ENCODE results near the gene BCL7C.

Gene BCL7C

DNA sequence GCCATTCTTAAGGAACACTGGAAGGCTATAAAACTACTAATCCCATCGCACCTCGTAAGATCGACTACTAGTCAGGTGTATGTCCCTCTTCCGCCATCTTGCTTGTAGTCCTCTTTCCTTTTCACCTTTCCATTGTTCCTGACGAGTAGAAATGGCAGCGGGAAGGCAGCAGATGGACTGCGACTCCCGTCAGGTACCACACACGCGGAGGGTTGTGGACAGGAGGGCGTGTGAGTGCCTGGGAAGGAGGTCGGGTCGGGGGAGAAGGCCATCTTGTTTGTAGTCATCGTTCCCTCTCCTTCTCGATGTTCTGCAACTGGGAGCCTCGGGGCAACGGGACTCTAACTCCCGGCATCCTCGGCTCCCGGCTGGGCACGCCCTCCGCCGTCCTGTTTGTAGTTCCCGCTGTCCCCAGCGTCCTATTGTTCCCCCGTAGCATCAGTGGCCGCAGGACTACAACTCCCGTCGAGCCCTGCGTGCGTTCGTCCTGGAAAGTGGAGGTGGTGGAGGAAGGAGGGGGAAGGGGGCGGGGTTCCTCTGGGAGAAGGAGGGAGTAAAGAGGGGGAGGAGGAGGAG, 29.2 kb upstream of the BCL7C start:
- peak; percentile 82 to 95 for DNase-seq (ENCODE audit: low read depth in 1 of 2, low spot score in 1 of 2)

DNA sequence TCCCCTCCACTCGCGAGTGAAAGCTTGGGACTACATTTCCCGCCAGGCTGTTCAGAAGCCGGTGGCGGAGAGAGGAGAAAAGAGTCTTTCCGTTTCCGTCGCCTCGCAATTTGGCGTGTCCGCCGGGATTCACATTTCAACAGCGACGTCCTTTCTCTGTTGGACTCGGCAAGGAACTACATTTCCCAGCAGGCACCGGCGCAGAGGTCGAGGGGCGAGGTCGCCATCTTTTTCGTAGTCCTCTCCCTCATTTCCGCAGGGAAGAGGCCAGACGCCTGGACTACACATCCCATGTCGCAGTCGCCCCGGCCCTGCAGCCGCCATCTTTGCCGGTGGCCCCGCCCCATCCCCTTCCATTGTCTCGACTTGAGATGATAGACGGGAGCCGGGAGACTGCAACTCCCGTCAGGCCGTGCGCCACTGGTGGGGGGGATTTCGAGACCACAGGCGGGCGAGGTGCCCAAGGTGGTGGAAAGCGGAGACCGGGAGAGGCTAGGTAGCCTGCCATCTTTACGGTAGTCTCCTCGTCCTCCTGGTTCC, 28.6 kb upstream of the BCL7C start:
- peak; percentile 96 to 99 for DNase-seq (ENCODE audit: low read depth in 1 of 2, low spot score in 1 of 2)

DNA sequence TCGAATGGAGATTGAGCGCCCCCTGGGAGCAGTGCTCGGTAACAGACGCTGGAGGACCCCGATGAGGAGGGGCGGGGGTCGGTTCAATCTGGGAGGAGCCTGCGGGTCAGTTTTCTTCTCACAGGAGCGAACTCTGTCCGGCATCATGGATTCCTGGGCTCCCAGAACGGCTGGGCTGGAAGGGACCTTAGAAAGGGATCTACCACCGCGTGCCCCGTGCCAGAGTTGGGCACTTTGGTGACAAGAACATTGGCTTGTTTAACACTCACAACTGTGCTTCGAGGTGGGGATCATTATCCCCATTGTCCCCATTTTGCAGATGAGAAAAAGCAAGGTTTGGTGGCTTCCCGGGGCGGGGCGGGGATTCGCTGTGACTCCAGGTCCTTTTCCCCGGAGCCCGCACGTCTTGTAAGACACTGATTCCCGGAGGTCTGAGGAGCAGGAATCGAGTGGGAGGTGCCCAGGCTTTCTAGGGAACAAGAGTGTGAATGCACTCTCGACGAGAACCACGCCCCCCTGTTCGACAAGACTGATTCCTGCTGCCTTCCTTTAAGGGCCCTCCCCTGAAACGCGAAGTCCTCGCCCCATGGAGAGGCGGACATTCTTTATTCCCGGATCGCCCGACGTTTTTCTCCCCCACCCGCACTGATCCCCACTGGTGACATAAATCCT, 28.0 kb upstream of the BCL7C start:
- peak; percentile 75 to 83 for DNase-seq (ENCODE audit: low read depth in 1 of 2, low spot score in 1 of 2)

DNA sequence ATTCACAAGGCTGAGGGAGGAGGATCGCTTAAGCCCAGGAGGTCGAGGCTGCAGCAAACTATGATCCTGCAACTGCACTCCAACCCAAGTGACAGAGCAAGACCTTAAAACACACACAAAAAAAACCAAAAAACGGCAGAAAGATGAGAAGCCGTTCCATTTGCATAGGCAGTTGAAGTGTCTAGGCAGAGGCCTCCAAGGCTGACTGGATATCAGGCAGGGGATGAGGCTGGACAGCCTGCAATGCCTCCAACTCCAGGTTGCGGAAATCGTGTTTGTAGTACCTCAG, 27.5 kb upstream of the BCL7C start:
- DNase-seq (ENCODE audit: low read depth in 1 of 2, low spot score in 1 of 2): no peak

DNA sequence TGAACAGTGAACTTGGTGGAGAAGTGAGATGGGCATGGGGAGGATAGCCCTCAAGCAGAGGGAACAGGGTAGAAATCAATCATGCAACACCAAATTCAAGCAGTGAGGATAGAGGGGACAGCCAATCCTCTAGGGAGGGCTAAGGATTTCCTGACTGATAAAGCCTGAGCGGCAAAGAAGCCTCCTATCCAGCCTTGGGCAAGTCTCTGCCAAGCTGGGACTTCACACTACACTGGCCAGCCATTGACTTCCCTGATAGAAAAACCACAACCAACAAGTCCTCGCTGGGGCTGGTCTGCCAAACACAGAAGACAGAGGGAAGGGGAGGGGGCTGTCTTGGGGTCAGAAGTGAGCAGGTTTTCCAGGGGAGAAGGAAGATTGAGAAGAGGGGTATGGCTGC, 27.0 kb upstream of the BCL7C start:
- no peak for DNase-seq (ENCODE audit: low read depth in 1 of 2, low spot score in 1 of 2)

DNA sequence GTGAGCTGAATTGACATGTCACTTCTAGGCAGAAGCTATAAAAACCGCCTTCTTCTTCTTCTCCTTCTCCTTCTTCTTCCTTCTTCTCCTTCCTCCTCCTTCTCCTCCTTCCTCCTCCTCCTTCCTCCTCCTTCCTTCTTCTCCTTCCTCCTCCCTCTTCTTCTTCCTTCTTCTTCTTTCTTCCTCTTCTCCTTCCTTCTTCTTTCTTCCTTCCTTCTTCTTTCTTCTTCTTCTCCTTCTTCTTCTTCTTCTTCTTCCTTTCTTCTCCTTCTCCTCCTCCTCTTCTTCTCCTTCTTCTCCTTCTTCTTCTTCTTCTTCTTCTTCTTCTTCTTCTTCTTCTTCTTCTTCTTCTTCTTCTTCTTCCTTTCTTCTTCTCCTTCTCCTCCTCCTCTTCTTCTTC, 24.7 kb upstream of the BCL7C start:
- DNase-seq (ENCODE audit: low read depth in 1 of 2, low spot score in 1 of 2): no peak

DNA sequence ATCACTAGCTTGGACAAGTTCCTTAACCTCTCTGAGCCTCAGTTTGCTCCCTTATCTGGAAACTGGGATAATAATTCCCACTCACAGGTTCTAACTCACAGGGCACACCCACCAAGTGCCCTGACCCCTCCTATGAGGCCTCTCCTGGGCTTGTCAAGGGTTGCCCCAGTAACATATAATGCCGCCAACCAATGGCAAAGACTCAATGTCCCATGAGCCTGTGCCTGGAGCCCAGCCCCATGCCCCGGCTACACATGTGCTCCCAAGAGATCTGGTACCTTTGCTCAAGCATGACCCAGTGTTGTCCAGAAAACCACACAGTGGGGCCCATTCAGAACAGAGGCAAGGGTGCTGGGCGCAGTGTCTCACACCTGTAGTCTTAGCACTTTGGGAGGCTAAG, 21.0 kb upstream of the BCL7C start:
- DNase-seq (ENCODE audit: low read depth in 1 of 2, low spot score in 1 of 2): no peak

DNA sequence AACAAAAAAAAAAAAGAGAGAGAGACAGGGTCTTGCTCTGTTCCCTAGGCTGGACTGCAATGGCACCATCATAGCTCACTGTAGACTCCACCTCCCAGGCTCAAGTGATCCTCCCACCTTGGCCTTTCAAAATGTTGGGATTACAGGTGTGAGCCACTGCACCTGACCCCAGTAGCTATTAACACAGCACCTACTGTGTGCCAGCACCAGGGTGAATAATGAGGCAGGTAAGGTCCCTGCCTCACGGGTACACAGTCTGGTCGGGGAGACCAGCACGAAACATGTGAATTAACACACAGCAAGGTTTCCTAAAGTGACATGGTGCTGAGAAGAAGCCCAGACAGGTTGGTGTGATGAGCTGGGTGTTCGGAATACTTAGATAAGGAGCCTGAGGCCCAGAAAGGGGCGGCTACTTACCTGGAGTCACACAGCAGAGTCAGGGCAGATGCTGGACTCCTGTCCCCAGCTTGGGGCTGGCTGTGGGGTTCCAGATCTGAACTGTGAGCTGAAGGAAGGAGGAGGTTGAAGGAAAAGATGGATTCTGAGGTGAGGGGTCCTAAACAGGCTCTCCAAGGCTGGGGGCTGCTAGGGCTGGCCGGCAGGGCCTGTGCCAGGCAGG, 19.0 kb upstream of the BCL7C start:
- DNase-seq (ENCODE audit: low read depth in 1 of 2, low spot score in 1 of 2): no peak

DNA sequence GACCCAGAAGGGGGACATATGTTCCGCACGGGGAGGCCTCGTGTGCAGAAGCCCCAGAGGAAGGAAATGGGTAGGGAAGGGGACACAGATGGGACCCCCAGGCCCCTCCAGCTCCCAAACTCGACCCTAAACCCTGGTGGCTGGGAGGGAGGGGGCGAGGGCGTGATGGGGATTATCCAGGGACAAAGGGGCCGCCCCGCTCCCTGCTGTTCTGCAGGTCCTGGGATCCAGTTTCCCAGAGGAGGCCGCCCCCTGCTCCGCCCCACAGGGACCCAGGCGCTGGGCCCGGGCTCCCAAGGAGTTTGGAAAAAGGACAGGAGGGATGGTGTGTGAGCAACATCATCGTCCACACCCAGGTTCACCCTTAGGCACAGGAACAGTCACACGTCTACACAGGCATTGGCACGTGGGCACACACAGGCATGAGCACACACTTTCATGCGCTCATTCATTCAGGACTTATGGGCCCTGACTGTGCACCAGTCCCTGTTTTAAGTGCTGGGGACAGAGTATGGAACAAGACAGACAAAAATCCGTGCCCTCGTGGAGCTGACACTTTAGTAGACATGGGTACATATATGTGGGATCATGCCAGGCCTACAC, 16.7 kb upstream of the BCL7C start:
- no peak for DNase-seq (ENCODE audit: low read depth in 1 of 2, low spot score in 1 of 2)

DNA sequence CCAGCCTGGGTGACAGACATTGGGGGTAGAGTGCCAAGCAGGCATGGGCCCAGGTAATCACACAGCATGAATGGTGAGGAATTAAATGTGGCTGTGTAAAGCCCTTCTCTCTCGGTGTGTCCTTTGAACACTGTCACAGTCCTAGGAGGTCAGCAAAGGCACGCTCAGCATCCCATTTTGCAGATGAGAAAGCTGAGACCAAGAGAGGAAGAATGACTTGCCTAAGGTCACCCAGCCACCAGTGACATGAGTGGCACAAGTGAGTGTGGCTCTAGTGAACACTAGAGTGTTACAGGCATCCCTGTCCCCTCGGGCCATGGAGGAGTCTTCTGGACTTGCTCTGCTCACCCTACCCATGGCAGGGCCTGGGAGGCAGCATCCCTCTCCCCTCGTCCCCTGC, 13.2 kb upstream of the BCL7C start:
- no peak for DNase-seq (ENCODE audit: low read depth in 1 of 2, low spot score in 1 of 2)

DNA sequence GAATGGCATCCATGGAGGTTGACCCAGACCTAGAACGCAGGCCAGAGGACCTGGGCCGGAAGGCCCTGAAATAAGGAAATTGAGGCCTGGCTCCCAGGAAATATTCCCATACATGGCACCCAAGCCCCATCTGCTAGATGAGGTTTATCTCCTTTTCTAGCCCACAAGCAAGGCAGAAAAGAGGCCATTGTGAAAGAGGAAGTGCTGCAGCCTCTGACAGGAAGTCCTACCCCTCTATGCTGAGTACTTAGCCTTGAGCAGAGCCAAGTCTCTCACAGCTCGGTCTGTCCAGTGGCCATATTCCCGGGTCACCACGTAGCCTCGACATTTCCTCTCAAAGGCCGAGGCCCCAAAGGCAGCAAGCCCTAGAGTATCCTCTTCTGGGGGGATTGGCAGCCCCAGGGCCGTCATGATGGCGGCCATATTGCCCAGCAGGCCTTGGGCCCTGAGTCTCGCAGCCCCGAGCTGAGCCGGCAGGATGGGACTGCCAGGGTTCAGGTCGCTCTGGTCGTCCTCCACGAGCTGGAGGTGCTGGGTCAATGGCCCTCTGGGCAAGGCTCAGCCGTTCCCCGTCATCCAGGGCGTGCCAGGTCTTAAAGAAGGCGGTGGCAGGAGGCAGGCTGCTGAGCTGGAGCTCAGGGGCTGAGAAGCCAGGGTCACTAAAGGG, 10.4 kb upstream of the BCL7C start:
- no peak for DNase-seq (ENCODE audit: low read depth in 1 of 2, low spot score in 1 of 2)

DNA sequence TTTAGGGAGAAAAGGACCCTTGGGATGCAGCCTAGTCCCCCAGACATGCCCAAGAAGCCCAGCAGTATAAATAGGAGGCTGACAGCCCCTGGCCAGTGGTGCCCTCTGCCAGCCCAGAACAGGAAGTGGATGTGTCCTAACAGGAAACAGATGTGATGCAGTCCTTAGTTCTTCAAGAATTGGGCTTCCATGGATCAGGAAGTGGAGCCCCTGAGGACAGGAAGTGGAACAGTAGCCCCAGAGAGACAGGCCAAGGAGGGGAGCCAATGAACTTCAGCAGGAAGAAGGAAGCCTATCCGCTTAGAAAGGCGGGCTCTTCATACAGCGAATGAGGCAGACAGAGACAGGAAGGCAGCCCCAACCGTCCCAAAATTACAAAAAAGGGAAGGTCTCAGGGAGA, 9.7 kb upstream of the BCL7C start:
- no peak for DNase-seq (ENCODE audit: low read depth in 1 of 2, low spot score in 1 of 2)

DNA sequence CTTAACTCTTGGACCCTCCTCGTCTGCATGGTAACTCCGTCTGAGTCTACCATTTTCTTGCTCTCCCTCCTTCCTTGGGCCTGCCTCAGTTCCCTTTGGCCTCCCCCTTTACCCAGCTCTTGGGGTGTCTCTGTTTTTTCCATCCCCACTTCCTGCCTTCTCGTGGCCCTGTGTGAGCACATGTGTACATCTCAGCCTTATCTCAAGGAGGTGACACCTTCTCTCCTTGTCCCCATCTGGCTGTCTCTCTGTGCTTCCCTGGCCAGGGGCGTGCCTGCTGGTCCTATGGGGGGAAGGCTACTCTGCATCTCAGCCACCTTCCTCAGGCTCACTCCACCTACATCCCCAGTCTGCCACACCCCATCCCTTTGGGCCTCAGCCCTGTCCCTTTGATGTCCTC, 9.1 kb upstream of the BCL7C start:
- no peak for DNase-seq (ENCODE audit: low read depth in 1 of 2, low spot score in 1 of 2)

DNA sequence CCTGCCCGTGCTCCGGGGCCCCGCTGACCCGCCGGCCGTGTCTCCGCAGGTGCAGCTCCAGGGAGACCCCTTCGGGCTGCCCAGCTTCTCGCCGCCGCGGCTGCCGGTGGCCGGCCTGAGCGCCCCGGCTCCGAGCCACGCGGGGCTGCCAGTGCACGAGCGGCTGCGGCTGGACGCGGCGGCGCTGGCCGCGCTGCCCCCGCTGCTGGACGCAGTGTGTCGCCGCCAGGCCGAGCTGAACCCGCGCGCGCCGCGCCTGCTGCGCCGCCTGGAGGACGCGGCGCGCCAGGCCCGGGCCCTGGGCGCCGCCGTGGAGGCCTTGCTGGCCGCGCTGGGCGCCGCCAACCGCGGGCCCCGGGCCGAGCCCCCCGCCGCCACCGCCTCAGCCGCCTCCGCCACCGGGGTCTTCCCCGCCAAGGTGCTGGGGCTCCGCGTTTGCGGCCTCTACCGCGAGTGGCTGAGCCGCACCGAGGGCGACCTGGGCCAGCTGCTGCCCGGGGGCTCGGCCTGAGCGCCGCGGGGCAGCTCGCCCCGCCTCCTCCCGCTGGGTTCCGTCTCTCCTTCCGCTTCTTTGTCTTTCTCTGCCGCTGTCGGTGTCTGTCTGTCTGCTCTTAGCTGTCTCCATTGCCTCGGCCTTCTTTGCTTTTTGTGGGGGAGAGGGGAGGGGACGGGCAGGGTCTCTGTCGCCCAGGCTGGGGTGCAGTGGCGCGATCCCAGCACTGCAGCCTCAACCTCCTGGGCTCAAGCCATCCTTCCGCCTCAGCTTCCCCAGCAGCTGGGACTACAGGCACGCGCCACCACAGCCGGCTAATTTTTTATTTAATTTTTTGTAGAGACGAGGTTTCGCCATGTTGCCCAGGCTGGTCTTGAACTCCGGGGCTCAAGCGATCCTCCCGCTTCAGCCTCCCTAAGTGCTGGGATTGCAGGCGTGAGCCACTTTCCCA, 8.4 kb upstream of the BCL7C start:
- DNase-seq (ENCODE audit: low read depth in 1 of 2, low spot score in 1 of 2): peak in 1 of 2 donors; percentile 47

DNA sequence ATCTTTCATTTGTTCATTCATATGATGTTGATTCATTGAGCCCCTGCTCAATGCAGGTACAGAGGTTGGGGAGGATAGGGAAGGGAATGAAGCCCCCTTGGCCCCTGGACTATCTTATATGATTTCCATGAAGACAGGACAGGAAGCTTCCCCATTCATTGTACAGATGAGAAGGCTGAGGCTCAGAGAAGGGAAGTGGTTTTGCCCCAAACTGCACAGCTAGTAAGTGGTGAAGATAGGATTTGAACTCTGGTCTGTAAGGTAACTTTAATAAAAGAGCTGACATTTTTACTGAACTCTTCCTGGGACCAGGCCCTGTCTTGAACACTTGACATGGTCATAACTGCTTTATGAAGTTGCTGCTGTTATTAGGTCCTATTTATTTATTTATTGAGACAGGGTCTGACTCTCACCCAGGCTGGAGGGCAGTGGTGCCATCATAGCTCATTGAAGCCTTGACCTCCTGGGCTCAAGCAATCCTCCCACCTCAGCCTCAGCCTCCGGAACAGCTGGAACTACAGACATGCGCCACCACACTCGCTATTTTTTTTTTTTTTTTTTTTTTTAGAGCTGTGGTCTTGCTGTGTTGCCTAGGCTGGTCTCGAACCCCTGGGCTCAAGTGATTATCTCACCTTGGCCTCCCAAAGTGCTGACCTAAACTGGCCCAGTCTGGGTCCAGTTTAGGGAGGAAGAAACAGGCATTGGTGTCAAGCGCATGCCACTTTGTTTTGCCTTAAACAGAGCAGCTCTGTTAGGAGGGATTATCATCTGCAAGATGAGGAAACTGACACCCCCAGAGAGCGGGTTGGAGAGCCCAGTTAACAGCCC, 7.5 kb upstream of the BCL7C start:
- no peak for DNase-seq (ENCODE audit: low read depth in 1 of 2, low spot score in 1 of 2)

DNA sequence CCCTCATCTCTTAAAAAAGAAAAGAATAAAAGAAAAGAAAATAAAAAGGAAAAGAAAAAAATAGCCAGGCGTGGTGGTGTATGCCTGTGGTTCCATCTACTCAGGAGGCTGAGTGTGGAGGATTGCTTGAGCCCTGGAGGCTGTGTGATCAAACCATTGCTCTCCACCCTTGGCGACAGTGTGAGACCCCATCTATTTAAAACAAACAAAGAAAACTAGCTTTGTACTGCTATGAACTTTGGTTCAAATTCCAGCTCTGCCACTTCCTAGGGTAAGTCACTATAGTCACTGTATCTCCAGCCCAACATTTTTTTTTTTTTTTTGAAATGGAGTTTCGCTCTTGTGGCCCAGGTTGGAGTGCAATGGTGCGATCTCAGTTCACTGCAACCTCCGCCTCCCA, 6.7 kb upstream of the BCL7C start:
- DNase-seq (ENCODE audit: low read depth in 1 of 2, low spot score in 1 of 2): no peak

DNA sequence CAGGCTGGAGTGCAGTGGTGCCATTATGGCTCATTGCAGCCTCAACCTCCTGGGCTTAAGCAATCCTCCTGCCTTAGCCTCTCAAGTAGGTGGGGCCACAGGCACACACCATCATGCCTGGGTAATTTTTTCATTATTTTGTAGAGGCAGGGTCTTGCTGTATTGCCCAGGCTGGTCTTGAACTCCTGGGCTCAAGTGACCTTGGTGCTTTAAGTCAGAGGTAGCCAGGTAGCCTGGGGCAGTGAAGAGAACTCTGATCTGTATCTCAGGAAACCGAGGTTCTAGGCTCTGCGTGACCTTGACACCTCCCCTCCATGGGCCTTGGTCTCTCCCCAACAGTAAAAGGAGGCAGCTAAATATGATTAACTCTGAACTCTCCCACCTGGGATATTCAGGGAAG, 5.9 kb upstream of the BCL7C start:
- DNase-seq (ENCODE audit: low read depth in 1 of 2, low spot score in 1 of 2): no peak

DNA sequence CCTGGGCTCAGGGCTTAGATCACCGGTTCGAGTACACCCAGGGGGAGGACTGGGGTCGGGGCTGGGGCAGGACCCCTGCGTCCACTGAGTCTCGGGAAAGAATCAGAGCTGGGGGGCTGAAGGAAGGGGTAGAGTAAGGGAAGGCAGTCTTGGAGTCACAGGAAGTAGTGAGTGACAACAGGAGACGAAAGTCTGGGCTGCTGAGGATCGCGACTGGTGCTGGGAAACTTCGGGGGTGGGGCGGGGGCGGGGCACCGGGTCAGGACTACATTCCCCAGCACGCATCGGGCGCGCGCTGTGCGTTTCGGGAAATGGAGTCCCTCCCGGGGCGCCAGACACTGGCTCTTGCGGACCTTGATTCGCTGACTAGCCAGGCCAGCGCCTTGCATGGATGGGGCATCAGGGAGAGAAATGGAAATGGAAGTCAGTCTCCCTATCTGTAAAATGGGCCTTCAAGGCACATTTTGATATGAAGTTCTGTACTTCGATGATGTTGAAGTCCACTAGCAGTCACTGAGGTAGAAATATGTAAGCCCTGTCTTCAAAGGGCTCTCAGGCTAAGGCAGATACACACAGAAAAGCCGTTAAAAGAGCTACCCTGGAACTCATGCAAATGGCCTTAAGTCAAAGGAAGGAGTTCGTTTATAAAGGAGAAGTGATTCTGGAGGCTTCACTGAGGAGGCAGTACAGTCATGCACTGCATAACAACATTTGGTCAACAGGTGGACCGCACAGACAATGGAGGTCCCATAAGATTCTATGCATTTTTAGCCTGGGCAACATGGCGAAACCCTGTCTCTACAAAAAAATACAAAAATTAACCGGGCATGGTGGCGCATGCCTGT, 3.2 kb upstream of the BCL7C start:
- DNase-seq (ENCODE audit: low read depth in 1 of 2, low spot score in 1 of 2): peak; percentile 59 to 69

DNA sequence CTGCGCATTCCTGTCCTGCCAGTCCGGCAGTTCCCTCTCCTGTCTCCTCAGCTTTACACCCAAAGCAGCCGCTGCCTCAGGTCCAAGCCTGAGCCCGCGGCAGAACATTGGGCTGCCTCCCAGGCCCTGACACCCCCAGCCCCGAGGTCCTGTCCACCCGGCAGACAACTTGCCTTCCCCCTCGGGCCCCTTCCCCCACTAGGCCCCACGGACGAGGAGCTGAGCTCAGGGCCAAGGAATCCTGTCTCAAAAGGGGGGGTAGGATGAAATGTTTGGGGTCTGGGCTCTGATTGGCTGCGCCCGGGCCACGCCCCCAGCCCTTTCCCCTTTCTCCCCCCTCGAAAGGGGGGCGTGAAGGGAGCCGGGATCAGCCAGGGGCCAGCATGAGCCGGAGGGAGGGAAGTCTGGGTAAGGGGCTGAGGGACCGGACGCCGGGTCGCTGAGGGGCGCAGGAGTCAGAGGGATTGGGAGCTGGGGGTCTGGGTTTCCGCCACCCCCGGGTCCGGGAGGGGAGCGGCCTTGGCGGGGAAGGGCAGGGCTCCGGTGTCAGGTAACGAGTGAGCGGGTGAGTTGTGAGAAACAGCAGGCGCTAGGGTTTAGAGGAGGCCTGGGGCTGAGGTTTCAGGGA, 2.5 kb upstream of the BCL7C start, which contains the start of gene CTF1:
Gene CTF1 (plus strand): TSS at position 354 of the 628 bp plus-strand sequence. CDS start 30 bp downstream, at position 384.
- DNase-seq (ENCODE audit: low read depth in 1 of 2, low spot score in 1 of 2): no peak

Measured in activated CD4-positive, alpha-beta T cell treated with anti-CD3 and anti-CD28 coated beads, Interleukin-2, amount 50 U/mL, for 24 hours (primary cell).